Breast epithelium (tissue), 3 donors: ENCODE results near the gene ZNF444.

Experiments
- CTCF ChIP-seq, 3 donors: fragments of 450-650 bp; IDR thresholded peaks; one replicate each; pipeline ENCODE4 v1.5.1; 2016 to 2017; ENCODE audit warnings: antibody characterized with exemption in 3 of 3, mild to moderate bottlenecking in 3 of 3, moderate library complexity in 3 of 3
- POLR2A ChIP-seq: fragments of 450-650 bp; IDR thresholded peaks from one replicate; pipeline ENCODE4 v1.6.1; 2016; ENCODE audit warnings: antibody characterized with exemption, mild to moderate bottlenecking, moderate library complexity
- POLR2AphosphoS5 ChIP-seq, 3 donors: sonication (generic); formaldehyde crosslinking; IDR thresholded peaks; one replicate each; pipeline ENCODE4 v1.6.1; 2017; ENCODE audit warnings: antibody characterized with exemption in 3 of 3

GRCh38 chr19:56159622-56160271, 18.7 kb downstream of the ZNF444 start:
- TF ChIP-seq CTCF (IDR thresholded peaks at IDR 0.05), result no peak
- no peak for TF ChIP-seq POLR2A
- no peak for TF ChIP-seq POLR2AphosphoS5 (IDR thresholded peaks at IDR 0.05)
